GM19397 (cell line): ENCODE data around the gene CBX6.
"Not testable (repeated sequence)": the region's sequence is repeated elsewhere in the genome, so short reads cannot be mapped to it uniquely, and the experiment has no call there.

Experiments
- ATAC-seq: cut with Tn5 transposase; IDR thresholded peaks from one replicate; pipeline ENCODE4 v1.9.1; 2021; ENCODE audit warnings: mild to moderate bottlenecking, moderate library complexity; ENCODE audit not compliant: unreplicated experiment

Gene CBX6

GRCh38 chr22:38861170-38861876, 10.7 kb downstream of the CBX6 start:
- ATAC-seq: no peak

- ATAC-seq: no peak
Observed at GRCh38 chr22:38860283-38861169, 11.5 kb downstream of the CBX6 start.

- no peak for ATAC-seq
Observed at GRCh38 chr22:38859581-38860282, 12.3 kb downstream of the CBX6 start.

- no peak for ATAC-seq
Observed at GRCh38 chr22:38858492-38858891, 13.5 kb downstream of the CBX6 start.

GRCh38 chr22:38854476-38854875, 17.5 kb downstream of the CBX6 start:
- ATAC-seq: not testable (repeated sequence)

- not testable (repeated sequence) for ATAC-seq
Observed at GRCh38 chr22:38853883-38854282, 18.1 kb downstream of the CBX6 start.

GRCh38 chr22:38853196-38853651, 18.8 kb downstream of the CBX6 start:
- no peak for ATAC-seq

- no peak for ATAC-seq
Observed at GRCh38 chr22:38852522-38852921, 19.5 kb downstream of the CBX6 start.

GRCh38 chr22:38850941-38851849, 20.8 kb downstream of the CBX6 start:
- ATAC-seq: no peak

- ATAC-seq: no peak
Observed at GRCh38 chr22:38850399-38850798, 21.6 kb downstream of the CBX6 start.

- ATAC-seq: no peak
Observed at GRCh38 chr22:38849811-38850210, 22.2 kb downstream of the CBX6 start.

GRCh38 chr22:38846412-38846811, 25.6 kb downstream of the CBX6 start:
- no peak for ATAC-seq

GRCh38 chr22:38845004-38845740, 26.8 kb downstream of the CBX6 start:
- no peak for ATAC-seq

- ATAC-seq: no peak
Observed at GRCh38 chr22:38844315-38845003, 27.6 kb downstream of the CBX6 start.

- no peak for ATAC-seq
Observed at GRCh38 chr22:38843657-38844314, 28.2 kb downstream of the CBX6 start, which contains the start of gene NPTXR. Gene NPTXR, minus strand, starts transcription at chr22:38844028.

- no peak for ATAC-seq
Observed at GRCh38 chr22:38843201-38843656, 28.8 kb downstream of the CBX6 start.

- no peak for ATAC-seq
Observed at GRCh38 chr22:38842512-38843200, 29.4 kb downstream of the CBX6 start.

GRCh38 chr22:38841635-38842034, 30.4 kb downstream of the CBX6 start:
- ATAC-seq: no peak
